Stimulated activated CD4-positive, alpha-beta T cell treated with anti-CD3 and anti-CD28 coated beads, Interleukin-15, amount 100 ng/mL, for 1 hour (primary cell): ENCODE measurements around the gene GLP1R.

Experiments used
- DNase-seq, 2 donors: peaks; one replicate each; pipeline ENCODE4 v3.0.0-alpha.2; 2020; ENCODE audit warnings: low read depth in 1 of 2, low spot score in 1 of 2

Gene GLP1R

DNA sequence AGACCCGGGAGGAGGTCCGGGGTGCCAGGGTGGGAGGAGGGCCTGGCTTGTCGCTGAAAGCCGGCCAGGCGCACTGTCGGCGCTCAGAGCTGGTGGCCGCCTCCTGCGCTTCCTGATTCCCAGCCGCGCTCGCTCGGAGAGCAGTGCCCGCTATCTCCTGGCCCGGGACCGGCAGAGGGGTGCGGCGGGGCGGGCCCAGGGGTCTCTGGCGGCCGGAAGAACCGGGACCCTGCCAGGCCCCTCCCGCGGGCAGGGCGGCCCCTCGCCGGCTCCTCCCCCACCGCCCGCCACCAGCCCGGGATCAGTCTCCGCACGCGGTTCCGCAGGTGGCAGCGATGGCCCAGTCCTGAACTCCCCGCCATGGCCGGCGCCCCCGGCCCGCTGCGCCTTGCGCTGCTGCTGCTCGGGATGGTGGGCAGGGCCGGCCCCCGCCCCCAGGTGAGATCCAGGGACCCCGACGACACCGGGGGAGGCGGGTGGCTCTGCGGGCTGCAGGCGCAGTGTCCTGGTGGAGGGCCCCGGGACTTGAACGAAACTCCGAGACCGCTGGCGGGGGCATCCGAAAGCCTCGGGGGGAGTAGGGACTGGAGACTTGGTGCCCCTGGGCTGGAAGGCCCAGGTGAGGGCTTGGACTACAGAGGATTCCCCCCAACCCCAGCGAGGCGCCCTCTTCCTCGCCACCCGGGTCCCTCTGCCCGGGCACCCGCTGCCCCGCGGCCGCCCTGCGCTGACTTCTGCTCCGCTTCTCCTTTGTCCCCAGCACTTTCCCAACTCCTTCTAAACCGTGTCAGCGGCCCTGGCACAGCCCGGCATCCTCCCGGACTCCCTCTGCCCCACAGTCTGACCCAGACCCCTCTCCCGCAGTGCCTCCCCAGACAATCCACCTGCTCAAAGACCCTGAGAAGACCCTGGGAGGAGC, at the start of gene GLP1R:
GLP1R (plus strand) TSS at position 301 of the 919 bp plus-strand sequence; CDS start at position 361, 60 bp downstream.
- peak in 1 of 2 donors; percentile 2 for DNase-seq

DNA sequence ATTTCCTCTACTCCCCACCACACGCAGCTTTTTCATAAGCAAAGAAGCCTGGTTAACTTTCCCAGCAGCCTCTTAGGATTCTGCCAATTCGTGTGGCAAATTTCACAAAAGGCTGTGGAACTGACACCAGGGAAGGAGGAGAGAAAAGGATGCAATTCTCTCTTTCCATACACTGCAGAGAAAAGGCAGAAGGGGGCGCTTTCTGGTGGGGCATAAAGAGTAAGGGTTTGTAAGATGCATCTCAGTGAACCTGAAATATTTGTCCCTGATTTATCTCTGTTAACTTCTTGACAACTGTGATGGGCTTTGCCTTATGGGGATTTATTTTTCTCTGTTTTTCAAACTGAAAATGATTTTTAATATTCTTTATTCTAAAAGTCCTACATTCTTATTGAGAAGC, 45.5 kb upstream of the GLP1R start:
- no peak for DNase-seq

DNA sequence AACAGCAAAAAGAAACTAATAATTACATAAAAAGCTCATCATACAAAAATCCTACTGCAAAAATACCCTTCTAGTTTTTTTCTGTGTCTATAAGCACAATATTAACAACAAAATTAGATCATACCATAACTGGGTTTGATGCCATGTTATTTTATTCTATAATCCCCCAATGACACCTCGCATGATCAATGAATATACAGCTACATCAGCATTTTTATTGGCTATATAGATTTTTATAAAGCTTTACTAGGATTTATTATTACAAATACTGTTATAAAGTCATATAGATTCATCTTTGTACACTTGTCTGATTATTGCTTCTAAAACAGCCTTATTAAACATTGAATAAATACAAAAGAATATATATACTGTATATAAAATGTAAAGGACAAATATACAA, 45.1 kb upstream of the GLP1R start:
- no peak for DNase-seq

DNA sequence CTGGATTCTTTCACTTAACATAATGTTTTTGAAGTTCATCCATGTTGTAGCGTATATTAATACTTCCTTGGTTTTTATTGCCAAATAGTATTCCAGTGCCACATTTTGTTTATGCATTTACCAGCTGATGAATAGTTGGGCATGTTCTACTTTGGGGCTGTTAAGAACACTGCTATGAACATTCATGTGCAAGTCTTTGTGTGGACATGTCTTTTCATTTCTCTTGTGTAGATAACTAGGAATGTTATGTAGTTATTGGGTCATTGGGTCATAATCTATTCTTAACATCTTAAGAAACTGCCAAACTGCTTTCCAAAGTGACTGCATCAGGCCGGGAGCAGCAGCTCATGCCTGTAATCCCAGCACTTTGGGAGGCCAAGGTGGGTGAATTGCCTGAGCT, 43.8 kb upstream of the GLP1R start:
- no peak for DNase-seq

DNA sequence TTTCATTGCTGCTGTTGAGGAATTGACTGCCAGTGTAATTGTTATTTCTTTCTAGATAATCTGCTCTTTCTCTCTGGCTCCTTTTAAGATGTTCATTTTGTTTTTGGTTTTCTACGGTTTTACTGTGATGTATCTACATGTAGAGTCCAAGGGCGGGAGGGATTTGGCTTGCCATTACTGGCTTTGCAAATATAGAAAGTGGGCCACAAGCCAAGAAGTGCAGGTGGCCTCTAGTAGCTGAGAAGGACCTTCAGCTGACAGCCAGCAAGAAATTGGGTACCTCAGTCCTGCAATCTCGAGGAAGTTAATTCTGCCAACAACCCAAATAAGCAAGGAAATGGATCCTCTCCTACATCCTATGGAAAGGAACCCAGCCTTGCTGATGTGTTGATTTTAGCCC, 42.8 kb upstream of the GLP1R start:
- DNase-seq: no peak

DNA sequence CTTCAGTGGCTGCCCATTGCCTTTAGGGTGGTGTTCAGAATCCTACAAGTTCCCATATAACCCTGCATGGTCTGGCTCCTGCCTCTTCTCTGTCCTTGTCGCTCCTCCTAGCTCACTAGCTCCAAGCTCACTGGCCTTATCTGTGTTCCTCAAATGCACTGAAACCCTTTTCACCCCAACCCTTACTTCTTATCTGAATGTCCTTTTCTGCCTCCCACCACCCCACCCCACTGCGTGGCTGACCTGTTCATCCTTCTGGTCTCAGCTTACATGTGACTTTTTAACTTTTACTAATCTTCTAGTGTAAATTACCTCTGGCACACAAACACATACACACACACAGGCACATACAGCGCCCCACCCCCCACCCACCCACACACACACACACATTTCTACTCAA, 41.0 kb upstream of the GLP1R start:
- DNase-seq: no peak

DNA sequence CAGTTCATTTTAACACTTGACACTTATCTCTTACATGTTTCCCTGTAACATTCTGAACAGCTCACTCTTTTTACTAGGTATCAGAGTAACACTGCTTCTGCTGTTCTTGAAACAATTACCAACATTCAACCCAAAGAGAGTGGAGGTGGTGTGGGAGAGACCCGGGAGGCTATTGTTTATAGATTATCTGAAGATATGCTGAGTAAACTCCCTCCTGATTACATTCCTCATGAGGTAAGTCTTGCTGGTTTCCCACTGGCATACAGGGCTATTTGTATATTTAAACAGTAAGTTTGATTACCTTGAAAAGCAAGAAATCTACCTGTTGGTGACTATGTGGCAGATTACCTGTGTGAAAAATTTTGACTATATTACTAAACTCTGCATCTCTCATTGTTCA, 39.8 kb upstream of the GLP1R start:
- no peak for DNase-seq

DNA sequence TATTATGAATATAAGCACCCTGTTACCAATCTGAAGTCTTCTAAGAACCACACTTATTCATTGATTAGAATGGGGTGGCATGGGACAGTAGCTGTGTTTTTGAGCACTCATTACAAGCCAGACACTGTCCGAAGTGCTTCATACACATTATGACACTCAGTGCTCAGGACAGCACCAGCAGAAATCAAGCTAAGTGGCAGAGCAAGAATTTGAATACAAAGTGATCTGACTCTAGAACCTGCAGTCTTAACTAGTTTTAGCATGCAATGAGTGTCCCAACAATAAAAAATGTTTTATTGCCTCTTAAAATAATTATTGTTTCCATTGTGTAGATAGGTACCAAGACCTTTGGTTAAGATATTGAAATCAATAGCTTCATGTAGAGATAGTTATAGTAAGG, 39.1 kb upstream of the GLP1R start:
- no peak for DNase-seq

DNA sequence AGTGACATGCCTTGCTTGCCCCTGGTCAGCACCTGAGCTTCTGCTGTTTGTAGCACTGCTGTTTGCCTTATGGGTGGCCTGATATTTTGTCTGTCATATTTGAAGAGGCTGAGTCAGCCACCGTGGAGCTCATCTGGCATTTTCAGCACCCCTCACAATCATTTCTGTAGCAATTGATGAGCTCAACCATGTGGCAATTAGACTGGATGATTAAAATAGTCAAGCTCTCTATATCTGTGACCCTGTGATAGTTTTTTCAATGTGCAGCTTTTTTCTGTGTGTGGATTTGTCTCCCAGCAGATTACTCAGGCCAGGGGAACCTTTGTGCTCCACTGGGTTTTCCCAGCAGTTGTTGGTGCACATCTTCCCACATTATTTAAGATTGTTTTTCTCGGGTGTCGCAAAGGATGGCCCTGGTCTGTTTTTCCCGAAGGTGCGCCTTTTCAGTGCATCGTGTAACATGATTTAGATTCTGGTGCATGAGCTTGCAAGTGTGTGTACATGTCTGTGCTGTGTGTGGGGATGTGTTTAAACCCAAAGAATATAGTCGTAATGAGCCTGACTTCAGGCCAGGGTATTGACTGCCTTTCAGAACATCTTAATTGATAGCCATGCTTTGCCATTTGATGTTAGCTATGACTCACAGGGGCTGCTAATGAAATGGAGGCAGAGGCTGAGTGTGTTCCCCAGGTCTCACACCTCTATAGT, 31.6 kb upstream of the GLP1R start:
- DNase-seq: no peak

DNA sequence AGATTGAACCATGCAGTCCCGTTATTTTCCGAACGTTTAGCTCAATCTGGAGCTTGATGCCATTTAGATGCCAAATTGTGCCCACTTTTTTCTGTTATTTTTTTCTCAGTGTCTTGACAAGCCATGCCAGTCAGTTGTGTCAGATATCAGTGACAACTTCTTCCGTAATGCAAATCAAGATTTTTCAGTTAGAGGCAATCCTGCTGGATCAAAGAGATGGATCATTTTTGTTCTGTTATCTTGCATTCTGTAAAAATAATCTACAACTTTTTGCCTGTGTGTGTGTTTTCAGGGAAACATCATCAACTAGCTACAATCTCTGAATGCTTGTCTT, 31.1 kb upstream of the GLP1R start:
- DNase-seq: no peak

DNA sequence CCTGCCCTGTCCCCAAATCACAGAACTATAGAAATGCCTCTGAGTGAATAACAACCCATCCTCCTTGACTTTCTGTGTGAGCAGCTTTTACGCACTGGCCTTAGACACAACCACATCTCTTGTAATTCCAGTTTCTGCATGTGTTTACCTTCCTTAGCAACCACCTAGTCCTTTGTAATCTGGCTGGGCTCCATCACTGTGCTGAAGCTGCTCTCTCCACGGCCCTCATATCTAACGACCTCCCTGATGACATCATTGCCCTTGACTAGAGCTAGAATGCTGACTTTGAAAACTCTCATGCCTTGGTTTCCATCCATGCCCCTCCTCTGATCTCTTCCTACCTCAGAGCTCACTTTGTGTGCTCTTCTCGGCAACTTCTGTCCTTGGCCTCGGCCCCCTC, 30.5 kb upstream of the GLP1R start:
- DNase-seq: no peak

DNA sequence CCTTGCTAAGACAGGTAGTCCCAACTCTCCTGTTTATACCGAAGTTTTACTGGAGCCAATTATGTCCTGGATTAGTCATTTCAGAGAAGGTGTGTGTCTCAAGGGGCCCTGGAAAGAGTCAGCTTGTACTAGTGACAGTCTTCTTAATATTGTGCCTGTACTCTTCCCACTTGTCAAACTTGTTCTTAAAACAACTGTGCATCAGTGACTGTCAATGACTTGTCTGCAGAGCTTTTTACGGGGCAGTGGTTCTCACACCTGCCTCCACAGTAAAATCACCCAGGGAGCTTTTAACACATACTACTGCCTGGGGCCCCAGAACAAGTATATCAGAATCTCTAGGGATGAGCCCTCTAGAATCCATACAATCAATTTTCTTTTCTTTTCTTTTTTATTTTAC, 28.4 kb upstream of the GLP1R start:
- no peak for DNase-seq

DNA sequence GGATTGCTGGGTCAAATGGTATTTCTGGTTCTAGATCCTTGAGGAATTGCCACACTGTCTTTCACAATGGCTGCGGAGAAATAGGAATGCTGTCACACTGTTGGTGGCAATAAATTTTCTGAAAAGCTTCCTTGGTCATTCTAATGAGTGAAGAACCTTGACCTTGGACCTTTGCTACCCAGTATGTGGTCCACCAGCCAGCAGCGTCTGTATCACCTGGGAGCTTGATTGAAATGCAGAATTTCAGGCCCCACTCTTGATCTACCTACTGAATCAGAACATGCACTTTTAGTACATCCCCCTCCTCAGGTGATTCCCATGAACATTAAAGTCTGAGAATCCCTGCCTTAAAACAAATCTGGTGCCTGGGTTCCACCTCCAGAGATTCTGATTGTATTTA, 27.5 kb upstream of the GLP1R start:
- no peak for DNase-seq

DNA sequence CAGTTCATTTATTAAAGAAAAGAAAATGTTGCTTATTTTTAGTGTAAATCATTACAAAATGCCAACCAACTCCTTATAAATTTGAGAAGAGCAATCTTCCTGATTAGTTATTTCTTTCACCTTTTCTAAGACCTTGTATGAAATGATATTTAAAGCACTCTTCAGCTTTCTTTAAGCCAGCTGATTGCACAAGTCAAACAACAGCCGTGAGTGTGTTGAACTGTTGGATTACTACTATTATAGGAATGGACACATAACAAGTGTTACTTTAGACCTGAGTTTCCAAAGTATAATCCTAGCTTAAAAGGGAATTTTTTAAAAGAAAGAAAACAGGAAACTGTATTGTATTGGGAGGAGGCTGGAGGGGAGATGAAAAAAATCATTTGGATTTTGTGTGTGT, 26.8 kb upstream of the GLP1R start:
- no peak for DNase-seq

DNA sequence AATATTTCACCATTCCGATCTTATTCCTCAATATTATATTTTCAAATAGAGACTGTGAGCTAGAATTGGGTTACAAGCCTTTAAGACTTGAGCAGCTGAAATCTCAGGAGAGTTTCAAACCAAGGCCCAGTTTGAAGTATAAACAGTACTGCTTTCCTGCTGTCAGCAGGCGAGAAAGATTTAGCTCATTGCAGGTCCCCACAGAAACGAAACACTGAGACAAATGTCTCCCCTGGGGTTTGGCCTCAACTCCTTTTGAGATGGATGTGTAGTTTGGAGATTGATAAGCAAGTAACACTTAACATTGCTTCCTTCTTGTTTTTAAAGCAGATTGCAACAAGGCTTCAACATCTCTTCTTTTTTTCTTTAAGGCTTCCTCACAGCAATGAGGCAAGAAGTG, 22.4 kb upstream of the GLP1R start:
- no peak for DNase-seq

DNA sequence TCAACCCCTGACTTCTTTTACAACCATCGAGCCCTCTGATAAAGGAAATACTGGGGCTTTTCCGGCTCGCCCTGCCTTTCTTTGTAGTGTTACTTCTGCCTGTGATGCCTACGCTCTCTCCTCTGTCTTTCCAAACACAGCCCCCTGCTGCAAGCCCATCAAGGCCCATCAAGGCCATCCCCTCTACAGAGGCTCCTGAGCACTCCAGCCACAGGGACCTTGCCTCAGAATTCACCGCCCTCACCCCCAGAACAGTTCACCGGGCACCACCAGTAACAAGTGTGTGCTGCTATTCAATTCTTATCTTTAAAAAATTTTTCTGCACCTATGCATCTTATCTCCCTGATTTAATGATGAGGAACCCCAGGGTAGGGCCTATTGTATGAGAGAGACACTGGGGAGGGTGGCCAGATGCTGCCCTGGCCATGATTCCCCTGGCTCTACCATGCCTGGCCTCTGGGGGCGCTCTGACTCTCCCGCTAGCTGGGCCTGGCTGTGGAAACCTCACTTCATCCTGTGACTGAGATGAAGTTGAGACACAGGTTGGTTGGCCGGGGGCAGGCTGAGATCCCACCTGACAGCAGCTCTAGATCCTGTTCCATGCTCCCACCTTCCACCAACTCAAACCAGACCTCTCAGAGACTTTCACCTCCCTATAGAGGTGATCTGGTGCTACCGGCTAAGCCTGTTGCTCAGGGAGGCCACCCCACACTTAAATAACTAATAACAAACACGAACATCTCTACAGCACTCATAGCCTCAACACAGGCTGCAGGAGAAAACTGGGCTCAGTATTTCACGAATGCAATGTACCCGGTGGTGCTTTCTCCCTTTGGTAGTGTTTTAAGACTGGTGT, 19.2 kb upstream of the GLP1R start:
- peak in 1 of 2 donors; percentile 21 for DNase-seq

DNA sequence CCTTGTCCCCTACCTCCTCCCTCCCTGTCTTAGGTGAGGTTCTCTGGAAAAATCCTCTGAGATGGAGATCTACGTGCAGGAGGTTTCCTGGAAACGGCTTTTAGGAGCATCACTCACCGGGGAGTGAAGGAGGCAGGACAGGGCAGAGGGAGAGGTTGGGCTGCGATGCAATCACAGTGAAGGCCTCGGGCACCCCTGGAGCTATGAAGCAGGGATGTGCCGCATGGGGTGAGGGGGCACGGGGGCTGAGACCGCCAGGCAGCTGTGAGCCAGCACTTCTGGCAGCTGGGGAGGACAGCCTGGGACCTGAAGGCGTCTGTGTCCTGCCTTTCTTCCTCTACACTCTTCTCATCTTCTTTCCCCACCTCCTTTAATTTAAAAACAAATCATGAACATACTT, 12.9 kb upstream of the GLP1R start:
- no peak for DNase-seq

DNA sequence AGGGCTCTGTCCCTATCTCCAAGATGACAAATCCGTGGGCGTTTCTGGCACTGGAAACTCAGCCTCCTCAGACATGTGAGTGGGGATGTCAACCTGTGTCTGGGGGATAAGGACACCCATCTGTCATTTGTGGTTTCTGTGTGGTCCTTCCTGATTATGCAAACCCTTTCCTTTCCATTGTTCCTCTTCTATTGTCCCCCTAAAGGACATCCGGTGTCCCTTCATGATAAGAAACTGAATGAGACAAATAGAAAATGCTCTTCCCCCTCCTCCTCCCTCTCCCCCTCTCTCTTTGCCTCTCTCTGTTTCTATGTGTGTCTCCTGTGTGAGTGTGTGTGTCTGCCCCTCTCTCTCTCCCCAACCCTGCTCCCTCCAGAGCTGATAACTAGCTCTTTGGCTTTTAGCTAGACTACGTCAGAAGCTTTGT, 11.5 kb upstream of the GLP1R start:
- DNase-seq: no peak

DNA sequence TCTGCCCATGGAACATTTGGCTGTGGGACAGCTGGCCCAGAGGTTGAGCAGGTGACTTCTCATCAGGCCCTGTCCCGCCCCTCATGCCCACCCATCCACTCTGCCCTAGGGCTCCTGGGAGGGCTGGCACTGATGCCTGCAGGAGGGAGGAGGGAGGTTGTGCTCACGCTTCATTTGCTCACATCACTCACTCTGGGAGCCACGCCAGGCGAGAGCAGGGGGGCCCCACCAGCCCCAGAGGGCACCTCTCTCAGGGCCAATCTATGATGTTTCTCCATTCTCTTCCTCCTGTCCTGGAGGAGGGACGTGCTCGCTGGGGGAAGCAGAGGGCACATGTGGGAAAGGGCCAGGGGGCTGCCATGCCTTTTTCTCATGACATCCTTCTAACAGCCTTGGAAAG, 10.9 kb upstream of the GLP1R start:
- DNase-seq: no peak

DNA sequence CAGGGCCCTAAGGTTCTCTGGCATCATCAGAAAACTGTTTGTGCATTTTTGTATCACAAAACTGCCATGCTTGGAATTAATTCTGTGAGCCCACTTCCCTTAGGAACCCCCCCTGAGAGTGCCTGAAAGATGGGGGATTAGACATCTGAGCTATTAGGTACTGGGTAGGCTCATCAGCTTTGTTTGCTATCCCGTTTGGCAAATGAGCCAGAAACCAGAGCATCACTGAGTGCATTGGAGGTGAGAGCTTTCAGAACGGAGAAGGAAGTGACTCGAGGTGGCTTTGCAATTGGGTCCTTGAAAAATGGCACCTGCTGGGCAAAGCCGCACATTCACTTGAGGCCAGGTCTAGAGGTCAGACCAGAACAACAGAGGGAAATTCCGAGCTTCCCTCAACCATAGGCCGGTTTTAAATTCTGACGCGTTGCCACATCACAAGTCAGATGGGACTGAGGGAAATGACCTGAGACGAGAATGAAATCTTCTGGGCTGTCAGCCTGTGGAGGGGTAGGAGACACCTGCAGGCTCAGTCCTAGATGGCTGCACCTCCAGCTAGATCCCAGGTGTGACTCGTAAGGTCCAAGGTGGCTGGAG, 8.4 kb upstream of the GLP1R start:
- no peak for DNase-seq

DNA sequence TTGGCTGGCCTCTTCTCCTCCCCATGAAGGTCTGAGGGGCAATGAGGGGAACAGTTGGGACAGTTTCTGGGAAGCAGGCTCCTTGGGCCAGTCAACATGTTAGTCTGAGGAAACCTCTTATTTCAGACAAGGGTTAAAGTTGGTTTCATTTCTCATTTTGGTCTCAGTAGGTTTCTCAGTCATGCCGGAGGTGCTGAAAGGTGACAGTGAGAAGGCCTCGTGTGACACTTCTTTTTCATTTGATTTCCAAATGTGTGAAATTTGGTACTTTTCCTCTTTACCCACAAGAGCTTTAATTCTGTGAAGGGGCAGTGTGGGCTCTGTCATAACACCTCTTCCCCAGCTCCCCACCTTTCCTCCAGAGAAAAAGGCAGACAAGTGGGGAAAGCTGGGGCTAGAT, 7.5 kb upstream of the GLP1R start:
- no peak for DNase-seq
